Ovary (tissue), 3 donors: ENCODE measurements around the gene PLEKHG4B.
"Not testable (repeated sequence)": the region's sequence is repeated elsewhere in the genome, so short reads cannot be mapped to it uniquely, and the experiment has no call there.

ENCODE experiments used
- CTCF ChIP-seq, 3 donors: fragments of 450-650 bp in 2 of 3; fragments of 200-600 bp in 1 of 3; IDR thresholded peaks; one replicate each; pipeline versions ENCODE4 v1.5.1 to v1.8.0; 2016 to 2022; ENCODE audit warnings: antibody characterized with exemption in 3 of 3, mild to moderate bottlenecking in 1 of 3
- EP300 ChIP-seq: sonication (generic); formaldehyde crosslinking; IDR thresholded peaks from one replicate; pipeline ENCODE4 v1.6.1; 2017; ENCODE audit warnings: antibody characterized with exemption
- donor health status: DM: no; HTN: no; CAD: no.

- TF ChIP-seq CTCF (IDR thresholded peaks at IDR 0.05); EP300: not testable (repeated sequence)
These were observed 141.5 kb downstream of the PLEKHG4B start for GRCh38 chr5:233426-233825.
